GM19099 (cell line): ENCODE measurements around the gene MPV17.

ENCODE experiments used
- POLR2A ChIP-seq: IDR thresholded peaks from 3 replicates; pipeline ENCODE4 v1.6.1; 2011; ENCODE audit warnings: low read depth; ENCODE audit not compliant: insufficient read length; ENCODE audit errors: extremely low read depth

MPV17 gene

GRCh38 chr2:27350106-27350693, 27.3 kb upstream of the MPV17 start:
- no peak for TF ChIP-seq POLR2A

GRCh38 chr2:27347641-27348040, 24.7 kb upstream of the MPV17 start:
- TF ChIP-seq POLR2A = no peak

GRCh38 chr2:27336173-27336572, 13.3 kb upstream of the MPV17 start:
- no peak for TF ChIP-seq POLR2A

GRCh38 chr2:27335311-27335710, 12.4 kb upstream of the MPV17 start:
- no peak for TF ChIP-seq POLR2A

- TF ChIP-seq POLR2A = no peak
Measured at GRCh38 chr2:27324720-27325119, 1.8 kb upstream of the MPV17 start.

GRCh38 chr2:27323596-27324285, 844 bp upstream of the MPV17 start:
- no peak for TF ChIP-seq POLR2A

- TF ChIP-seq POLR2A = no peak
Measured at GRCh38 chr2:27322301-27322765, 564 bp downstream of the MPV17 start.

GRCh38 chr2:27320958-27321543, 1.8 kb downstream of the MPV17 start:
- TF ChIP-seq POLR2A = no peak

- TF ChIP-seq POLR2A = no peak
Measured at GRCh38 chr2:27316655-27317412, 6.1 kb downstream of the MPV17 start.

GRCh38 chr2:27315122-27315521, 7.8 kb downstream of the MPV17 start:
- TF ChIP-seq POLR2A = no peak

- no peak for TF ChIP-seq POLR2A
Measured at GRCh38 chr2:27314709-27315108, 8.2 kb downstream of the MPV17 start.

GRCh38 chr2:27313882-27314645, 8.8 kb downstream of the MPV17 start:
- no peak for TF ChIP-seq POLR2A

- no peak for TF ChIP-seq POLR2A
Measured at GRCh38 chr2:27312152-27312551, 10.7 kb downstream of the MPV17 start.

GRCh38 chr2:27309651-27310050, 13.2 kb downstream of the MPV17 start:
- no peak for TF ChIP-seq POLR2A
